HEK293 (cell line): ENCODE data around the gene ZBTB5.
"Not testable (repeated sequence)": the region's sequence is repeated elsewhere in the genome, so short reads cannot be mapped to it uniquely, and the experiment has no call there.

Source experiments
- CTCF ChIA-PET: fragments of 350-600 bp; formaldehyde crosslinking; extraction: SDS; loops from one replicate; lab custom pipeline; 2021; ENCODE audit warnings: antibody characterized with exemption; lab: Yijun Ruan, JAX
- POLR2A ChIA-PET: fragments of 300-600 bp; formaldehyde crosslinking; extraction: SDS; loops from one replicate; lab custom pipeline; 2020; ENCODE audit warnings: antibody characterized with exemption, inconsistent platforms; lab: Yijun Ruan, JAX
- H3K27ac ChIP-seq: fragments of 200-500 bp; sonication (Bioruptor generic); 2 replicates; pipeline ENCODE4 v1.5.1; 2014; ENCODE audit warnings: low read depth, low read length, control low read depth, inconsistent platforms; ENCODE audit errors: extremely low read depth
- H3K36me3 ChIP-seq, 2 experiments: fragments of 200-500 bp in 1 of 2; sonication (Bioruptor generic) in 1 of 2; 1 replicate in 1 of 2; 2 replicates in 1 of 2; pipeline ENCODE4 v1.5.1; 2014 to 2017; ENCODE audit warnings: inconsistent platforms in 2 of 2, low read length in 2 of 2; ENCODE audit not compliant: control insufficient read depth in 2 of 2, insufficient read depth in 1 of 2
- H3K4me1 ChIP-seq: fragments of 200-500 bp; sonication (Bioruptor generic); 2 replicates; pipeline ENCODE4 v1.5.1; 2014; ENCODE audit warnings: mild to moderate bottlenecking, low read length, inconsistent platforms; ENCODE audit not compliant: control insufficient read depth, insufficient read depth
- H3K4me3 ChIP-seq: 2 replicates; pipeline ENCODE4 v1.5.1; 2011; ENCODE audit warnings: low read depth, mild to moderate bottlenecking, control low read depth, low read length, moderate library complexity
- H3K9me3 ChIP-seq: fragments of 200-500 bp; sonication (Bioruptor generic); 2 replicates; pipeline ENCODE4 v1.5.1; 2014; ENCODE audit warnings: low read depth, low read length, inconsistent platforms; ENCODE audit not compliant: control insufficient read depth, insufficient read depth
- IKZF3 ChIP-seq: fragments of 450-650 bp; IDR thresholded peaks from 2 replicates; pipeline ENCODE4 v1.5.0; 2018; ENCODE audit warnings: missing biosample characterization, mild to moderate bottlenecking, missing genetic modification characterization, moderate library complexity
- KLF10 ChIP-seq: fragments of 450-650 bp; IDR thresholded peaks from 2 replicates; pipeline ENCODE4 v1.5.1; 2018; ENCODE audit warnings: missing biosample characterization, mild to moderate bottlenecking, missing genetic modification characterization
- REPIN1 ChIP-seq: fragments of 450-650 bp; formaldehyde crosslinking; IDR thresholded peaks from 2 replicates; pipeline ENCODE4 v1.5.1; 2017; ENCODE audit warnings: missing biosample characterization, missing genetic modification characterization, low read depth
- SP3 ChIP-seq: fragments of 450-650 bp; formaldehyde crosslinking; IDR thresholded peaks from 2 replicates; pipeline ENCODE4 v1.5.1; 2016; ENCODE audit warnings: missing biosample characterization, missing genetic modification characterization
- TCF7L2 ChIP-seq: IDR thresholded peaks from 2 replicates; pipeline ENCODE4 v1.6.1; 2011; ENCODE audit warnings: low read depth, mild to moderate bottlenecking, inconsistent platforms, low read length, moderate library complexity, borderline replicate concordance
- ZFHX2 ChIP-seq: fragments of 450-650 bp; formaldehyde crosslinking; conservative IDR thresholded peaks from 2 replicates; pipeline ENCODE4 v1.5.1; 2016; ENCODE audit warnings: missing biosample characterization, missing genetic modification characterization
- ZNF138 ChIP-seq: fragments of 450-650 bp; formaldehyde crosslinking; IDR thresholded peaks from 2 replicates; pipeline ENCODE4 v1.5.1; 2016; ENCODE audit warnings: missing biosample characterization, missing genetic modification characterization, borderline replicate concordance
- ZNF423 ChIP-seq: fragments of 450-650 bp; formaldehyde crosslinking; IDR thresholded peaks from 2 replicates; pipeline ENCODE4 v1.5.1; 2016; ENCODE audit warnings: missing biosample characterization, missing genetic modification characterization
- ZNF629 ChIP-seq: fragments of 450-650 bp; formaldehyde crosslinking; IDR thresholded peaks from 2 replicates; pipeline ENCODE4 v1.5.1; 2017; ENCODE audit warnings: missing biosample characterization, missing genetic modification characterization
- ZNF664 ChIP-seq: fragments of 450-650 bp; formaldehyde crosslinking; IDR thresholded peaks from 2 replicates; pipeline ENCODE4 v1.5.1; 2016; ENCODE audit warnings: missing biosample characterization, missing genetic modification characterization
- ZNF777 ChIP-seq: fragments of 450-650 bp; formaldehyde crosslinking; IDR thresholded peaks from 2 replicates; pipeline ENCODE4 v1.5.1; 2017; ENCODE audit warnings: missing biosample characterization, missing genetic modification characterization, borderline replicate concordance
- TF ChIP-seq, protein P1 (sequence below): fragments of 450-650 bp; formaldehyde crosslinking; IDR thresholded peaks from 2 replicates; pipeline ENCODE4 v1.5.0; 2017; ENCODE audit warnings: missing biosample characterization, missing genetic modification characterization, borderline replicate concordance
- TF ChIP-seq, protein P2 (sequence below): fragments of 450-650 bp; formaldehyde crosslinking; IDR thresholded peaks from 2 replicates; pipeline ENCODE4; 2016; ENCODE audit warnings: missing biosample characterization, missing genetic modification characterization
- TF ChIP-seq, protein P3 (sequence below): fragments of 450-650 bp; formaldehyde crosslinking; IDR thresholded peaks from 2 replicates; pipeline ENCODE4 v1.5.1; 2016; ENCODE audit warnings: missing biosample characterization, missing genetic modification characterization

Gene ZBTB5

DNA sequence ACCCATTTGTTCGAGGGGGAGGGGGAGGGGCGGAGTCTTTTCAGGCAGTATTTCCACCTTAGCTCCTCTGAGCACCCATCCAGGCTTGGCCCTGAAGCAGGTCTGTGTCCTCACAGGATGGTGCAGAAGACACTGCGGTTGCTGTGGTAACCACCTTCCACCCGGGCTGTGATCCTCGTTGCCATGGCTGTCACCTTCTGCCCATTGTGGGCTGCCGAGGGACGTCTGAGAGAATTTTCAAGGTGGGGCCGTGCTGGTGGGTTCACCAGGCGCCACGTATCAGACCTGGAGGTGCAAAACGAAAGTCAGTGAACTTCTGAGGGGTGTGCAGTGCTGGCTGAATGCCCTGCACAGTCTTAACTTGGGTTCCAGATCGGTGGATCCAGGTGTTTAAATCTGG, 47.2 kb upstream of the ZBTB5 start (continued):
- TF ChIP-seq, protein P1, sequence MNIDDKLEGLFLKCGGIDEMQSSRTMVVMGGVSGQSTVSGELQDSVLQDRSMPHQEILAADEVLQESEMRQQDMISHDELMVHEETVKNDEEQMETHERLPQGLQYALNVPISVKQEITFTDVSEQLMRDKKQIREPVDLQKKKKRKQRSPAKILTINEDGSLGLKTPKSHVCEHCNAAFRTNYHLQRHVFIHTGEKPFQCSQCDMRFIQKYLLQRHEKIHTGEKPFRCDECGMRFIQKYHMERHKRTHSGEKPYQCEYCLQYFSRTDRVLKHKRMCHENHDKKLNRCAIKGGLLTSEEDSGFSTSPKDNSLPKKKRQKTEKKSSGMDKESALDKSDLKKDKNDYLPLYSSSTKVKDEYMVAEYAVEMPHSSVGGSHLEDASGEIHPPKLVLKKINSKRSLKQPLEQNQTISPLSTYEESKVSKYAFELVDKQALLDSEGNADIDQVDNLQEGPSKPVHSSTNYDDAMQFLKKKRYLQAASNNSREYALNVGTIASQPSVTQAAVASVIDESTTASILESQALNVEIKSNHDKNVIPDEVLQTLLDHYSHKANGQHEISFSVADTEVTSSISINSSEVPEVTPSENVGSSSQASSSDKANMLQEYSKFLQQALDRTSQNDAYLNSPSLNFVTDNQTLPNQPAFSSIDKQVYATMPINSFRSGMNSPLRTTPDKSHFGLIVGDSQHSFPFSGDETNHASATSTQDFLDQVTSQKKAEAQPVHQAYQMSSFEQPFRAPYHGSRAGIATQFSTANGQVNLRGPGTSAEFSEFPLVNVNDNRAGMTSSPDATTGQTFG (tag by site-specific recombination): no peak

DNA sequence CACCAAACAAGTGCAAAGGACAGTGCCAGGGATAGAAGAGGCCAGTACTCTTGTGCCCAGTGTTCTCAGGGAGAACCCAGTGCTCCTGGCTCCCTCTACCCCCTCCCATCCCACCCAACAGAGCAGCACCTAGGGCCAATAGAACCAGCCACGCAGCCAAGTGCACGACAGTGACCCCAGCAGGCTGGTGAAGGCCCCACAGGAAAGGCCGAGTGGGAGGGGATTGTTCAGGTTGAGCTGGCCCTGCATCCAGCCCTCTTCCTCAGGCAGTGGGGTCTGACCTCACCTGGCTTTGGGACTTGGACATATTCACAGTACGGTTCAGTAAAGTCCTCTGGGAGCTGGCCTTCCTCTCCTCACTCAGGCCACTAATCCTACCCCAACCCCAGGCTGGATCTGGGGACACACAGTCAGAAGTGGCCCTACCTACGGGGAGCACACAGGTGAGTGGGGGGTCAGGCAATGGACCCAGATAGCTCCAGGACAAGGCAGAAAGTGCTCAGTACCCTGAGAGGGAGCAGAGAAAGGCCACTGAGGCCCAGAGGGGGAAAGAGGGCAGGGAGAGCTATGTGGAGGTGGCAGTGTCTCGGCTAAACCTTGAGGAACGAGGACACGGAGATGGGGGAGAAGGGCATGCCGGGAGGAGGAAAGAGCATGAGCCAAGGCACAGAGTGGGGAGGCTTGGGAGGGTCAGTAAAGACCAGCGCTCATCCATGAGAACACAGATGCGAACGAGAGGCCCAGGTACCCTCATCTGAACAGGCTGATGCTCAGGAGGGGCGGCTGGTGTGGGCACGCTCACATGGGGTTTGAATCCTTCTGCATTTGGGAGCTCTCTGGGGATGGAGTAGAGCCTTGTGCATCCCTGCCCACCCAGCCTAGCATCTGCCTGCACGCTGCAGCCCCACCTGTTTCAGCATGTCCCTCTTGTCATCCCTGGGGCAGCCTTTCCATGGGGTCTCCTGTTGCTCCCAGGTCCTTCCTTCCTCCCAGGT, 46.1 kb upstream of the ZBTB5 start:
- ChIA-PET CTCF (interaction anchor here (0.5 to 1.0 kb wide), 3 partner anchors 11 to 37 kb away, joined by 3 to 5 read pairs (median 4); no protein-coding TSS in a partner anchor), POLR2A (interaction anchor here (0.7 to 1.0 kb wide), 2 partner anchors 17 to 30 kb away, joined by 3 to 4 read pairs; no protein-coding TSS in a partner anchor)
- Histone ChIP-seq H3K4me3 (no peak overlapping the region), H3K9me3 (no peaks in the 10 kb centered on the region), H3K36me3 (peaks cover 0 to 62% of the 10 kb centered on the region in 2 experiments; a peak in 1 of 3 replicates), H3K27ac (no peak overlapping the region), H3K4me1 (no peaks in the 10 kb centered on the region)
- no peak for TF ChIP-seq ZNF138 (tag by site-specific recombination)
- no peak for TF ChIP-seq TCF7L2
- no peak for TF ChIP-seq REPIN1 (tag by site-specific recombination)
- no peak for TF ChIP-seq KLF10 (tag by site-specific recombination)
- TF ChIP-seq ZNF777 (tag by site-specific recombination): no peak

DNA sequence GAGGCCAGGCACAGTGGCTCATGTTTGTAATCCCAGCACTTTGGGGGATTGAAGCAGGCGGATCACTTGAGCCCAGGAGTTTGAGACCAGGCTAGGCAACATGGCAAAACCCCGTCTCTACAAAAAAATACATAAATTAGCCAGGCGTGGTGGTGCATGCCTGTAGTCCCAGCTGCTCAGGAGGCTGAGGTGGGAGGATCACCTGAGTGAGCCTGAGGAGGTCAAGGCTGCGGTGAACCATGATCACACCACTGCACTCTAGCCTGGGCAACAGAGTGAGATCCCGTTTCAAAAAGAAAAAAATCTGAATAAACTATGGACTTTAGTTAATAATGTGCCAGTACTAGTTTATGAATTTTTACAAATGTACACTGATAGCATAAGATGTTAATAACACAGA, 44.8 kb upstream of the ZBTB5 start:
- CTCF ChIA-PET: interaction anchor here (1.0 to 1.6 kb wide), 2 partner anchors 13 to 26 kb away, joined by 4 to 6 read pairs; no protein-coding TSS in a partner anchor

DNA sequence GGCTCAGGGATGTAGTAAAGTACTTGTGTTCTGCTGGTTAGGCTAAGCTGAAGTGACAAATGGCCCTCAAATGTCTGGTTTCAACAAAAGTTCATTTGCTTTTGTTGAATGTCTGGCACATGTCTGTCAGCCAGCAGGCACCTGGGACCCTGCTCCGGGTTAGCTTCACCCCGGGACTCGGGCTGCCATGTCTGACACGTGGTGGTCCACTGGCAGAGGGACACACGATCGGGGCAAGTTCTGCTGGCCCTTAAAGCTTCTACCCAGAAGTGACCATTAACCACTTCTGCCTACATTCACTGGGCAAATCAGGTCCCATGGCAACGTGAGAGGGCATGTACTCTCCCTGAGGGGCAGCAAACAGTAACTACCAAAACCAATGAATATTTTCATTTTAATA, 44.3 kb upstream of the ZBTB5 start:
- ChIA-PET CTCF (interaction anchor here (0.6 to 1.6 kb wide), 4 partner anchors 12 to 29 kb away, joined by 3 to 6 read pairs (median 3); no protein-coding TSS in a partner anchor), POLR2A (no interaction called here)
- H3K9me3 ChIP-seq: no peaks in the 10 kb centered on the region
- no peak for TF ChIP-seq ZNF629 (tag by site-specific recombination)
- TF ChIP-seq, protein P2, sequence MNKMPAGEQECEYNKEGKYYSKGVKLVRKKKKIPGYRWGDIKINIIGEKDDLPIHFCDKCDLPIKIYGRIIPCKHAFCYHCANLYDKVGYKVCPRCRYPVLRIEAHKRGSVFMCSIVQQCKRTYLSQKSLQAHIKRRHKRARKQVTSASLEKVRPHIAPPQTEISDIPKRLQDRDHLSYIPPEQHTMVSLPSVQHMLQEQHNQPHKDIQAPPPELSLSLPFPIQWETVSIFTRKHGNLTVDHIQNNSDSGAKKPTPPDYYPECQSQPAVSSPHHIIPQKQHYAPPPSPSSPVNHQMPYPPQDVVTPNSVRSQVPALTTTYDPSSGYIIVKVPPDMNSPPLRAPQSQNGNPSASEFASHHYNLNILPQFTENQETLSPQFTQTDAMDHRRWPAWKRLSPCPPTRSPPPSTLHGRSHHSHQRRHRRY: no peak
- TF ChIP-seq, protein P3, sequence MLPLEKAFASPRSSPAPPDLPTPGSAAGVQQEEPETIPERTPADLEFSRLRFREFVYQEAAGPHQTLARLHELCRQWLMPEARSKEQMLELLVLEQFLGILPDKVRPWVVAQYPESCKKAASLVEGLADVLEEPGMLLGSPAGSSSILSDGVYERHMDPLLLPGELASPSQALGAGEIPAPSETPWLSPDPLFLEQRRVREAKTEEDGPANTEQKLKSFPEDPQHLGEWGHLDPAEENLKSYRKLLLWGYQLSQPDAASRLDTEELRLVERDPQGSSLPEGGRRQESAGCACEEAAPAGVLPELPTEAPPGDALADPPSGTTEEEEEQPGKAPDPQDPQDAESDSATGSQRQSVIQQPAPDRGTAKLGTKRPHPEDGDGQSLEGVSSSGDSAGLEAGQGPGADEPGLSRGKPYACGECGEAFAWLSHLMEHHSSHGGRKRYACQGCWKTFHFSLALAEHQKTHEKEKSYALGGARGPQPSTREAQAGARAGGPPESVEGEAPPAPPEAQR: no peak
- TF ChIP-seq ZNF423 (tag by site-specific recombination): no peak
- TF ChIP-seq ZNF664 (tag by site-specific recombination): no peak
- TF ChIP-seq IKZF3 (tag by site-specific recombination): no peak
- no peak for TF ChIP-seq ZFHX2 (tag by site-specific recombination)
- TF ChIP-seq SP3 (tag by site-specific recombination): no peak
- no peak overlapping the region for H3K4me3 ChIP-seq
- H3K4me1 ChIP-seq: no peaks in the 10 kb centered on the region
- H3K27ac ChIP-seq: no peak overlapping the region
- H3K36me3 ChIP-seq: peaks cover 0 to 65% of the 10 kb centered on the region in 2 experiments; a peak in 1 of 3 replicates

More for the DNA sequence above, 44.8 kb upstream of the ZBTB5 start:
- H3K4me3 ChIP-seq, H3K9me3 ChIP-seq, POLR2A ChIA-PET, H3K4me1 ChIP-seq, H3K27ac ChIP-seq: not testable (repeated sequence)
- H3K36me3 ChIP-seq: peaks cover 0 to 64% of the 10 kb centered on the region in 2 experiments; a peak in 1 of 3 replicates
